Effector memory CD4-positive, alpha-beta T cell (primary cell): ENCODE measurements around the gene PF4V1.

Source experiments
- DNase-seq, 3 donors: peaks; one replicate each; pipeline ENCODE4 v3.0.0-alpha.2; 2020
- H3K27ac ChIP-seq: 2 replicates; pipeline ENCODE4 v1.7.0; 2013; ENCODE audit warnings: mild to moderate bottlenecking, low read length, moderate library complexity; ENCODE audit not compliant: insufficient read depth, poor library complexity, severe bottlenecking
- H3K27me3 ChIP-seq: replicated peaks from 2 replicates; pipeline ENCODE4 v1.7.0; 2013; ENCODE audit warnings: mild to moderate bottlenecking, low read length; ENCODE audit not compliant: insufficient read depth, control insufficient read depth, poor library complexity, severe bottlenecking
- H3K36me3 ChIP-seq: 2 replicates; pipeline ENCODE4 v1.7.0; 2013; ENCODE audit warnings: mild to moderate bottlenecking, low read length, moderate library complexity; ENCODE audit not compliant: control insufficient read depth, insufficient read depth
- H3K4me1 ChIP-seq: 2 replicates; pipeline ENCODE4 v1.7.0; 2013; ENCODE audit warnings: low read length, mild to moderate bottlenecking; ENCODE audit not compliant: control insufficient read depth, insufficient read depth, poor library complexity, severe bottlenecking
- H3K4me3 ChIP-seq: 2 replicates; pipeline ENCODE4 v1.7.0; 2013; ENCODE audit warnings: low read length, low read depth, mild to moderate bottlenecking; ENCODE audit not compliant: insufficient read depth, poor library complexity, severe bottlenecking
- H3K9me3 ChIP-seq: 2 replicates; pipeline ENCODE4 v1.7.0; 2013; ENCODE audit warnings: mild to moderate bottlenecking, low read length, moderate library complexity; ENCODE audit not compliant: control insufficient read depth
- total RNA-seq, 3 donors: gene quantifications; one replicate each; lab custom pipeline; 2026; lab: John Stamatoyannopoulos, UW

PF4V1 gene
- 0 reads per million in 3 donors for total RNA-seq

- no peaks in the 10 kb centered on the region for H3K27me3 ChIP-seq
- no peaks in the 10 kb centered on the region for H3K4me1 ChIP-seq
- no peak for DNase-seq
- no peaks in the 10 kb centered on the region for H3K36me3 ChIP-seq
- H3K9me3 ChIP-seq, result no peaks in the 10 kb centered on the region
- H3K27ac ChIP-seq, result no peak within 1 kb of the TSS
- H3K4me3 ChIP-seq, result no peak within 1 kb of the TSS
Observed at GRCh38 chr4:73853246-73853704, at the start of gene PF4V1. Gene PF4V1, plus strand, starts transcription at chr4:73853296. Its CDS starts 67 bp downstream, at chr4:73853363.

- DNase-seq, result no peak
- no peaks in the 10 kb centered on the region for H3K4me1 ChIP-seq
Observed at GRCh38 chr4:73810191-73810590, 42.9 kb upstream of the PF4V1 start.

GRCh38 chr4:73811841-73812240, 41.3 kb upstream of the PF4V1 start:
- no peak overlapping the region for H3K27ac ChIP-seq
- H3K9me3 ChIP-seq, result no peaks in the 10 kb centered on the region
- H3K4me3 ChIP-seq, result no peak overlapping the region
- DNase-seq, result no peak
- no peaks in the 10 kb centered on the region for H3K36me3 ChIP-seq
- H3K4me1 ChIP-seq, result no peaks in the 10 kb centered on the region
- H3K27me3 ChIP-seq, result no peaks in the 10 kb centered on the region

More at GRCh38 chr4:73810191-73810590, 42.9 kb upstream of the PF4V1 start:
- H3K27ac ChIP-seq, result no peak overlapping the region
- H3K4me3 ChIP-seq, result no peak overlapping the region
- H3K9me3 ChIP-seq, result no peaks in the 10 kb centered on the region
- H3K27me3 ChIP-seq, result no peaks in the 10 kb centered on the region
- no peaks in the 10 kb centered on the region for H3K36me3 ChIP-seq

- Histone ChIP-seq H3K9me3 (no peaks in the 10 kb centered on the region), H3K36me3 (no peaks in the 10 kb centered on the region), H3K27ac (no peak overlapping the region), H3K4me1 (no peaks in the 10 kb centered on the region), H3K27me3 (no peaks in the 10 kb centered on the region), H3K4me3 (no peak overlapping the region)
- DNase-seq, result no peak
Observed at GRCh38 chr4:73814679-73815078, 38.4 kb upstream of the PF4V1 start.

- DNase-seq, result no peak
- Histone ChIP-seq H3K4me1 (no peaks in the 10 kb centered on the region), H3K27ac (no peak overlapping the region)
Observed at GRCh38 chr4:73815145-73815544, 38.0 kb upstream of the PF4V1 start.

GRCh38 chr4:73816814-73817213, 36.3 kb upstream of the PF4V1 start:
- Histone ChIP-seq H3K27ac (no peak overlapping the region), H3K9me3 (no peaks in the 10 kb centered on the region), H3K27me3 (no peaks in the 10 kb centered on the region), H3K4me3 (no peak overlapping the region), H3K36me3 (no peaks in the 10 kb centered on the region), H3K4me1 (no peaks in the 10 kb centered on the region)
- no peak for DNase-seq

More at GRCh38 chr4:73815145-73815544, 38.0 kb upstream of the PF4V1 start:
- no peaks in the 10 kb centered on the region for H3K27me3 ChIP-seq
- H3K9me3 ChIP-seq, result no peaks in the 10 kb centered on the region
- no peaks in the 10 kb centered on the region for H3K36me3 ChIP-seq
- no peak overlapping the region for H3K4me3 ChIP-seq

GRCh38 chr4:73817341-73817740, 35.8 kb upstream of the PF4V1 start:
- Histone ChIP-seq H3K27ac (no peak overlapping the region), H3K27me3 (no peaks in the 10 kb centered on the region), H3K9me3 (no peaks in the 10 kb centered on the region), H3K4me1 (no peaks in the 10 kb centered on the region), H3K36me3 (no peaks in the 10 kb centered on the region), H3K4me3 (no peak overlapping the region)
- no peak for DNase-seq

- Histone ChIP-seq H3K4me1 (no peaks in the 10 kb centered on the region), H3K9me3 (no peaks in the 10 kb centered on the region), H3K36me3 (no peaks in the 10 kb centered on the region), H3K27ac (no peak overlapping the region), H3K4me3 (no peak overlapping the region), H3K27me3 (no peaks in the 10 kb centered on the region)
- DNase-seq, result no peak
Observed at GRCh38 chr4:73821325-73821724, 31.8 kb upstream of the PF4V1 start.

- no peaks in the 10 kb centered on the region for H3K4me1 ChIP-seq
- H3K27me3 ChIP-seq, result no peaks in the 10 kb centered on the region
- no peak overlapping the region for H3K27ac ChIP-seq
- H3K4me3 ChIP-seq, result no peak overlapping the region
- H3K9me3 ChIP-seq, result no peaks in the 10 kb centered on the region
- no peaks in the 10 kb centered on the region for H3K36me3 ChIP-seq
- no peak for DNase-seq
Observed at GRCh38 chr4:73822389-73822788, 30.7 kb upstream of the PF4V1 start.

GRCh38 chr4:73822812-73823504, 30.1 kb upstream of the PF4V1 start:
- Histone ChIP-seq H3K27me3 (no peaks in the 10 kb centered on the region), H3K27ac (no peak overlapping the region), H3K36me3 (no peaks in the 10 kb centered on the region), H3K9me3 (no peaks in the 10 kb centered on the region), H3K4me3 (no peak overlapping the region), H3K4me1 (no peaks in the 10 kb centered on the region)
- no peak for DNase-seq
